Retina (tissue), 1 donor: ENCODE results near the gene PPP2R5A.
"Not testable (repeated sequence)": the region's sequence is repeated elsewhere in the genome, so short reads cannot be mapped to it uniquely, and the experiment has no call there.

ENCODE experiments used
- DNase-seq: peaks from one replicate; pipeline ENCODE4 v3.0.0-alpha.2; 2016

PPP2R5A gene

GRCh38 chr1:212302745-212303383 is 17.7 kb downstream of the PPP2R5A start:
- DNase-seq = no peak

DNA sequence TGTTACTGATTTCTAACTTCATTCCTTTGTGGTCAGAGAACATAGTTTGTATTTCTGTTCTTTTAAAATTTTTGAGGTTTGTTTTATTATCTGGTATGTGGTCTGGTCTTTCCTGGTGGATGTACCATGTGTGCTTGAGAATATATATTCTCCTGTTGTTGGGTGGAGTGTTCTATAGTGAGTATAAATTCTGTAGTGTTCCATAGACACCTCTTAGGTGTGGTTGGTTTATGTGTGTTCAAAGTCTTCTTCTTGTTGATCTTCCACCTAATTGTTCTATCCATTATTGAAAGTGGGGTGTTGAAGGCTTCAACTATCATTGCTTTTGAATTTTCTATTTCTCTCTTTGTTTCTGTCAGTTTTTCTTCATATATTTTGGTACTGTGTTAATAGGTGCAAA is 20.1 kb downstream of the PPP2R5A start:
- no peak for DNase-seq

GRCh38 chr1:212305984-212306452 is 20.8 kb downstream of the PPP2R5A start:
- not testable (repeated sequence) for DNase-seq

DNA sequence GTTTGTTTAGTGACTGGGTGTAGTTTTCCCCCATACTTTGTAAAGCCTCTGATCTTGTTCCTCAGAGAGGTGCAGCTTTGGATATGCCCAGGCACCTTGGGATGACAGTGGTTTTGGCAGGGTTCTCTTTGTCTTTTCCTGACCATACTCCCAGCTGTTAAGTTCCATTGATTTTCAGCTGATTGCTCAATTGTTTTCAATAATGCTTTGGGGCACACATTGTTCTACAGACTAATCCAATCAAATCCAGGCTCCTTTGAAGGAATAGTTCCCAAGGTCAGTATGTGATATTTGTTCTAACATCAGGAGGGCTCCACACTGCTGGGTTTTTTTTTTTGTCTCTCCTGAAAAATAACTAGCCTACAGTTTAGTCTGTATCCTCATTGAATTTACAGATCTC is 24.8 kb downstream of the PPP2R5A start:
- DNase-seq = no peak

- DNase-seq = no peak
Measured at GRCh38 chr1:212310383-212310782, 25.2 kb downstream of the PPP2R5A start.

- DNase-seq = no peak
Measured at GRCh38 chr1:212311836-212312497, 26.8 kb downstream of the PPP2R5A start.

DNA sequence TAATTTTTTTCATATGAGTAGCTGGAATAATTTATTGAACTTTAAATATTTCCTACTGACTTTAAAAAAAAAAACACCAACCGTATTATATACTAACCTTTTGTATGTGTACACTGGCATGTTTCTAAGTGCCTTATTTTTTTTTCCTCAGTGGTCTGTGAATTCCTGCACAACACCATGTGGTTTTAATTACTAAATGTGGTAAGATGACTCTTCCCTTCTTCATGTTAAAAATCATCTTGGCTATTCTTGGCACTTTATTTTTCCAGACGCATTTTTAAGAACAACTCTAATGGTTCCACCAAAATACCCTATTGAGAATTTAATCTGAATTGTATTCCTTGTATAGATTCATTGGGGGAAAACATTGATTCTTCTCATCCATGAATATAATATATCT is 28.4 kb downstream of the PPP2R5A start:
- DNase-seq = no peak

DNA sequence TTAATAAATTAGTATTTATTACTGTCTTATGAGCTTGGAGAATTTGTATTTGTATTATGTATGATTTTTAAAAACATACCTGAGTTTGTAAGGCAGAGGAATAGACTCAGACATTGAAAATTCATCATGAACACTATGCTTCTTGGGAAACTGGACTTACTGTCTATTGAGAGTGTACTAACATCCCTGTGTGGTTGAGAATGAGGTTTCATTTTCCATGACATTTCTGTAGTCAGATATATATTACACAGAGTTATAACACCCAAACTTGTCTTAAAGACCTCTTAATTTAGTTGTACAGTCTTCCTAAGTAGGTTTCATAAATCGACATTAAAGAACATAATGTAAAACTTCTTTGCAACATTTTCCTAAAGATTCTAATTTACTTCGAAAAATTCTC is 30.0 kb downstream of the PPP2R5A start:
- DNase-seq = no peak

DNA sequence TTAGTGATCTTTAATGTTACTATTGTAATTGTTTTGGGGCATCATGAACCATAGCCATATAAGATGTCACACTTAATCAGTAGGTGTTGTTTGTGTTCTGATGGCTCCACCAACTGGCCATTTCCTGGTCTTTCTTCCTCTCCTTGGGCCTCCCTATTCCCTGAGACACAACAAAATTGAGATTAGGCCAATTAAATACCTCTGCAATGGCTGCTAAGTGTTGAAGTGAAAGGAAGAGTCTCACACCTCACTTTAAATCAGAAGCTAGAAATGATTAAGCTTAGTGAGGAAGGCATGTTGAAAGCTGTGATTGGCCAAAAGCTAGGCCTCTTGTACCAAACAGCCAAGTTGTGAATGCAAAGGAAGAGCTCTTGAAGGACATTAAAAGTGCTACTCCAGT is 30.7 kb downstream of the PPP2R5A start:
- no peak for DNase-seq

DNA sequence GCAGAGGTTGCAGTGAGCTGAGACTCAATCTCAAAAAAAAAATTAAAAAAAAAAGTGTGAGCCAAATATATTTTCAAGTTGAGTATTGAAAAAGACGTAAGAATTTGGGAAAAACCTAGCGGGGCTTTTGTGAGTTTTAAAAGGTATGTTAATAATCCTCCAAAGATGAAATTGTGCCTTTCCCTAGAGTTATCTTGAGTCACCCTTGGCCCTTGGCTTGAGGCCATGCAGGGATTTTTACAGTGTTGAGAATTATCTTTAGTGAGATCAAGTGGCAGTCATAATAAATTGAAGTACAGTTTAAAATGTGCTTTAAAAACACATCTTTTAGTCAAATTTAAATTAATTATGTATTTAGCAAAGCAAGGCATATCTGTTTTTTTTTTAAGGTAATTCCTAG is 32.7 kb downstream of the PPP2R5A start:
- DNase-seq = no peak

GRCh38 chr1:212321031-212321430 is 35.8 kb downstream of the PPP2R5A start:
- DNase-seq = not testable (repeated sequence)

DNA sequence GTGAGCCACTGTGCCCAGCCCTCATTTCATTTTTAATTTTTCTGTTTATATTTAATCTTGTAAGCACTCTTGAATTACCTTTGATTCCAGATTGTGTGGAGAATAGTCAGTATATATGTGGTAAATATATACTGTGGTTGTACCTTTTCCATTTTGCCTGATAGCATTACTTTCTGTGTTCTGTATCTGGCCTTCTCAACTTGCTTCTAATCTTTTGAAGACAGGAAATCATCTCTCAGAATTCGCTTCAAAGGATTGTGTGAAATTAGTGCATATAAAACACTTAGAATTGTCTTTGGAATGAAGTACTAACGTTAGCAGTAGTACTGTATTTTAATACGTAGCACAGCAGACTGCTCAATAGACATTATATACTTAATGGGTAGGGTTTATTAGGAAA is 37.9 kb downstream of the PPP2R5A start:
- DNase-seq = no peak

GRCh38 chr1:212326541-212326940 is 41.3 kb downstream of the PPP2R5A start:
- no peak for DNase-seq

DNA sequence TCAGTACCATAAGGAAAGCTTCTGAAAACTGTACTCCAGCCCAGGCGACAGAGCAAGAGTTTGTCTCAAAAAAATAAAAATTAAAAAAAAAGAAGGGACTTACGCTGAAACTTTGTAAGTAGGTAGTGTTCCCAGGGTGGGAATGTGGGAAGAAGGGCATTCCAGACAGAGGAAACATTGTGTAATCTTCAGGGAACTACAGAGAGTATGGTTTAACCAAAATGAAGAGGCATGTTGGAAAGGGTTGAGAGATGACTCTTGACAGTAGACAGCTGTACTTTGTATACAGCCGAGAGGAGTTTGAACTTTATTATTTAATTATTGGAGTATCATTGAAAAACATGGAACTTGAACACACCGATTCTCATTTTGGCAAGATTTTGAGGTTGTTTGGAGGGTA is 43.0 kb downstream of the PPP2R5A start:
- DNase-seq = no peak

DNA sequence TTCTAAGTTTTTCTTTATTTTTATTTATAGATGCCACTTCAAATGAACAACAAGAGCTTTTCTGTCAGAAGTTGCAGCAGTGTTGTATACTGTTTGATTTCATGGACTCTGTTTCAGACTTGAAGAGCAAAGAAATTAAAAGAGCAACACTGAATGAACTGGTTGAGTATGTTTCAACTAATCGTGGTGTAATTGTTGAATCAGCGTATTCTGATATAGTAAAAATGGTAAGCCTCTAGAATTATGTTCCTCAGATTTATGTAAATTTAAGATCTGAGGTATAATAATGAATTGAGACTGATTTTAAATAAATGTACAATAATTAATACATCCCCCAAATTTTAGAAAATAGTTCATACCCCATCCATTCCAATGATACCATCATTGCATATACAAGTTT is 43.9 kb downstream of the PPP2R5A start:
- no peak for DNase-seq

DNA sequence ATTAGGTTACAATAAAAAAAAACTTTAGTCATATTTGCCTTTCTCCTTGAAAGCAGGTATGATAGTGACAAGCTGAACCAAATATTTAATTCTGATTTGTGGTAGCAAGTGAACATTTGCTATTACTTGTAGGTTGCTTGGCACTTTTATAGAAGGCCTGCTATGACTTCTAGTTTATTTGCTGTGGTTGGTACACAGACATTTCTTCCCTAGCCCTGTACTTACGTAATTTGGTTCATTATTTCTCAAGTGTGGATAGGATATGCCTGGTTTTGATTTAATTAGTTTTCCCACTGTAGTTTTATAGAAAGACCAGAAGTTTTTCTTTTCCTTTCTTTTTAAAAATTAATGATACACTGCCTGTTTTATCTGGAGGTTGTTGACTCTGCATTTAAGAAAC is 55.9 kb downstream of the PPP2R5A start:
- no peak for DNase-seq

DNA sequence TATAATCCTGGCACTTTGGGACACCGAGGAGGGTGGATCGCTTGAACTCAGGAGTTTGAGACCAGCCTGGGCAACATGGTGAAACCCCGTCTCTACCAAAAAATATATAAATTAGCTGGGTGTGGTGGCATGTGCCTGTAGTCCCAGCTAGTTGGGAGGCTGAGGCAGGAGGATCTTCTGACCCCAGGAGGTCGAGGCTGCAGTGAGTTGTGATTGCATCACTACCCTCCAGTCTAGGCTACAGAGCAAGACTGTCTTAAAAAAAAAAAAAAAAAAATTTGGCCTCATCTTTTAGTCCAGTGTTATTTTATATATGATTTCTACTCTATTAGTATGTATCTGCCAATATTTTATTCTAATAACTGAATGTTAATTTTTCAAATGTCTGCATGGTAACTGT is 59.7 kb downstream of the PPP2R5A start:
- DNase-seq = no peak

GRCh38 chr1:212346601-212347000 is 61.4 kb downstream of the PPP2R5A start:
- no peak for DNase-seq

- no peak for DNase-seq
Measured at GRCh38 chr1:212351588-212352362, 66.6 kb downstream of the PPP2R5A start.

GRCh38 chr1:212353181-212353580 is 68.0 kb downstream of the PPP2R5A start:
- no peak for DNase-seq

GRCh38 chr1:212354464-212354863 is 69.3 kb downstream of the PPP2R5A start:
- DNase-seq = no peak

GRCh38 chr1:212355230-212355969 is 70.2 kb downstream of the PPP2R5A start:
- DNase-seq = no peak

- DNase-seq = no peak
Measured at GRCh38 chr1:212359794-212360479, 74.7 kb downstream of the PPP2R5A start.
